RWPE1 (cell line): ENCODE measurements around the gene ZER1.

Experiments
- CTCF ChIA-PET: fragments of 350-600 bp; sonication (Branson Sonifier 250); formaldehyde crosslinking; extraction: SDS; loops from one replicate; lab custom pipeline; 2021; lab: Yijun Ruan, JAX
- POLR2A ChIA-PET: fragments of 400-600 bp; formaldehyde crosslinking; extraction: SDS; loops from one replicate; lab custom pipeline; 2020; ENCODE audit warnings: antibody characterized with exemption; ENCODE audit not compliant: low non-redundant PET; lab: Yijun Ruan, JAX
- DNase-seq: peaks from one replicate; pipeline ENCODE4 v3.0.0; 2012; ENCODE audit warnings: low spot score
- H3K27ac ChIP-seq: fragments of 450-650 bp; 2 replicates; pipeline ENCODE4 v1.5.1; 2017
- TF ChIP-seq, protein P1 (sequence below): fragments of 450-650 bp; conservative IDR thresholded peaks from 2 replicates; pipeline ENCODE4 v1.5.1; 2017; ENCODE audit warnings: low read depth, mild to moderate bottlenecking

ZER1 gene

DNA sequence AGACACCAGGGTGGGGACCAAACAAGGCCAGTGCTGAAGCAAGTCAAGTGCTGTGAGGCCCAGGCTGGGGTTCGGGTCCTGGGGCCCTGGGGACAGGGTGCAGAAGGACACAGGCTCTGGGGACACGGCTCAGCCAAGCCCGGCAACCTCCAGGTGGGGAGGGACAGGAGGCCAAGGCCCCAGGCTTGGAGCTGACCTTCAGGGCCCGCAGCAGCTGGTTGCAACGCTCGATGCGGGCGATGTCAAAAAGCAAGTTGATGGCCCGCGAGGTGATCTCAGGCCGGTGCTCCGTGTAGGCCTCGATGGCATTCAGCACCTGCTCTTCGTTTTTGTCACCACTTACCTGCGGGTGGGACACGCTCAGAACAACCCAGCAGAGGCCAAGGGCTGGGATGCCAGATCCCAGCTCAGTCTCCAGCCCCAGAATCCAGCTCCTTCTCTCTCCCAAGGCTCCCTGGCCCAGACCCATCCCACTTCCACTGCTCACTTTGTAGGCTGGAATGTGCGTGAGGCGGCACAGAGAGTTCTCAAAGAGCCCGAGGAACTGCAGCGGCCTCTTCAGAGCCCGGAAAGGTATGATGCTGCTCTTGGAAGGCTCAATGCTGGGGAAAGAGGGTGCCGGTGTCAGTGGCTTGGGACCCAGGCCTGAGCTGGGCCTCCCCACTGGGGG lies 20.7 kb downstream of the ZER1 start:
- ChIA-PET CTCF (interaction anchor here (0.5 kb wide), 1 partner anchor 49 kb away, joined by 5 read pairs; the partner anchor contains the start of gene PKN3), POLR2A (no interaction called here)
- H3K27ac ChIP-seq: peak overlapping the region; percentile 8
- no peak for DNase-seq
- TF ChIP-seq, protein P1, sequence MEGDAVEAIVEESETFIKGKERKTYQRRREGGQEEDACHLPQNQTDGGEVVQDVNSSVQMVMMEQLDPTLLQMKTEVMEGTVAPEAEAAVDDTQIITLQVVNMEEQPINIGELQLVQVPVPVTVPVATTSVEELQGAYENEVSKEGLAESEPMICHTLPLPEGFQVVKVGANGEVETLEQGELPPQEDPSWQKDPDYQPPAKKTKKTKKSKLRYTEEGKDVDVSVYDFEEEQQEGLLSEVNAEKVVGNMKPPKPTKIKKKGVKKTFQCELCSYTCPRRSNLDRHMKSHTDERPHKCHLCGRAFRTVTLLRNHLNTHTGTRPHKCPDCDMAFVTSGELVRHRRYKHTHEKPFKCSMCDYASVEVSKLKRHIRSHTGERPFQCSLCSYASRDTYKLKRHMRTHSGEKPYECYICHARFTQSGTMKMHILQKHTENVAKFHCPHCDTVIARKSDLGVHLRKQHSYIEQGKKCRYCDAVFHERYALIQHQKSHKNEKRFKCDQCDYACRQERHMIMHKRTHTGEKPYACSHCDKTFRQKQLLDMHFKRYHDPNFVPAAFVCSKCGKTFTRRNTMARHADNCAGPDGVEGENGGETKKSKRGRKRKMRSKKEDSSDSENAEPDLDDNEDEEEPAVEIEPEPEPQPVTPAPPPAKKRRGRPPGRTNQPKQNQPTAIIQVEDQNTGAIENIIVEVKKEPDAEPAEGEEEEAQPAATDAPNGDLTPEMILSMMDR: no peak

- TF ChIP-seq, protein P1: no peak
- no peak overlapping the region; the same call in 1 of the 2 replicates for H3K27ac ChIP-seq
- no peak for DNase-seq
- ChIA-PET POLR2A (no interaction called here), CTCF (interaction anchor here (1.6 kb wide), 1 partner anchor 14 kb away, joined by 8 read pairs; no protein-coding TSS in a partner anchor)
Measured at GRCh38 chr9:128747241-128747640, 24.5 kb downstream of the ZER1 start.

DNA sequence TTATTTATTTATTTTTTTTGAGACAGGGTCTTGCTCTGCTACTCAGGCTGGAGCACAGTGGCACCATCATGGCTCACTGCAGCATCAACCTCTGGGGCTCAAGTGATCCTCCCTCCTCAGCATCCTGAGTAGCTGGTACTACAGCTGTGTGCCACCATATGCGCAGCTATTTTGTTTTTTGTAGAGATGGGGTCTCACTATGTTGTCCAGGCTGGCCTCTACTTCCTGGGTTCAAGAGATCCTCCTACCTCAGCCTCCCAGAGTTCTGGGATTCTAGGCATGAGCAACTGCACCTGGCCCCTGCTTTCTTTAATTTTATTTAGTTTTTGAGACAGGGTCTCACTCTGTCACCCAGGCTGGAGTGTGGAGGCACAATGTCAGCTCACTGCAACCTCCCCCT lies 28.3 kb downstream of the ZER1 start:
- DNase-seq: no peak
- H3K27ac ChIP-seq: no peak overlapping the region
- POLR2A ChIA-PET: no interaction called here
- TF ChIP-seq, protein P1: no peak
- CTCF ChIA-PET: interaction anchor here (0.6 kb wide), 1 partner anchor 286 kb away, joined by 4 read pairs; no protein-coding TSS in a partner anchor

DNA sequence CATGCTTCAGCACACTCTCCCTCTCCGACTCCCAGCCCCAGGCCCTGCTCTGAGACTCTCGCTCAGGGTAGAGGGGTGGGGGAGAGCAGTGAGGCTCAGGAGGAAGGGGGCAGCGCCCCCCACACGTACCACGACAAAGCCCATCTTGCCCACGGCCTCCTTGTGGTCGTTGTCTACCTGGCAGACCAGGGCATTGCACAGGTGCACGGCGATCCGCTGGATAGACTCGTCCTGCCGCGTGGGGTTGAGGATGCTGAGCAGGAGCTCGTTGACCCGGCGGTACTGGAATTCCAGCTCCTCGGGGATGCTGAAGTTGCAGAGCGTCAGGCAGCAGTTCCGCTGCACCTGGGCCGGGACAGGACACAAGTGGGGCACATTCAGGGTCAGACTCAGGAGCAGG lies 29.3 kb downstream of the ZER1 start:
- no peak for DNase-seq
- TF ChIP-seq, protein P1: no peak
- POLR2A ChIA-PET: no interaction called here
- CTCF ChIA-PET: no interaction called here
- H3K27ac ChIP-seq: peak overlapping the region; percentile 2; the same call in 1 of the 2 replicates

DNA sequence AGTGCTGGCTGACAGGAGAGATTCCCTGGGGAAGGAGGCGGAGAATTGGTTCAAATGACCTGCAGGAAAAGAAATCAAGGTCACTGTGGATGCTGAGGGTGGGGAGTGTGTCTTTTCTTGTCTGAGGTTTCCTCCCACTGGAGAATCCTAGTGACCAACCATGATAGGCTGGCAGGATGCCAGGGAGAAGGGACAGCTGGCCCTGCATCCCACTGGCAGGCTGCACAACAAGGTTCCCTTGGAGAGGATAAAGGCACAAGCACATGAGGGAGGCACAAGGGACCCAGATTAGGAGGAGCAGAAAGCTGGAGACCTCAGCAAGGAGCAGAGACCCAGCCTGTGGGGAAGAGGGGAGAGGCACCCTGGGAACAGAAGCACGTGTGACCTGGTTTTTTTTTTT lies 36.4 kb downstream of the ZER1 start:
- POLR2A ChIA-PET: interaction anchor here (0.7 kb wide), 2 partner anchors 9 to 94 kb away, joined by 4 read pairs; partner anchors contain the start of gene SPOUT1
- no peak for DNase-seq
- TF ChIP-seq, protein P1: no peak
- peak overlapping the region; percentile 43 for H3K27ac ChIP-seq
- CTCF ChIA-PET: interaction anchor here (0.8 kb wide), 3 partner anchors 11 to 271 kb away, joined by 3 read pairs; partner anchors contain the start of gene ZDHHC12

- ChIA-PET CTCF (interaction anchor here (0.6 to 2.6 kb wide), 12 partner anchors 9 to 295 kb away, joined by 3 to 16 read pairs (median 4); partner anchors contain the start of genes ENDOG, SH3GLB2 and ZDHHC12), POLR2A (no interaction called here)
- DNase-seq: peak; percentile 77
- TF ChIP-seq, protein P1: peak; percentile 97
- H3K27ac ChIP-seq: peak overlapping the region; percentile 49
Measured at GRCh38 chr9:128733256-128733655, 38.5 kb downstream of the ZER1 start.
